Occipital lobe (tissue), 2 donors: ENCODE results near the gene LMO1. TPM values are rescaled to one million over a fixed set of nuclear protein-coding genes. Genes with fewer than 3 reads are reported as not detected.

Experiments used
- DNase-seq: peaks from one replicate; lab custom pipeline; 2025; lab: John Stamatoyannopoulos, UW
- total RNA-seq: library from RNA; depleted of rRNA; stranded (reverse); fragments of >200 nt; gene quantifications from one replicate; pipeline ENCODE4 v1.2.3, GENCODE V29; 2014

LMO1 gene
- total RNA-seq, 1 donor from 2014 or later = 1.9 TPM

DNA sequence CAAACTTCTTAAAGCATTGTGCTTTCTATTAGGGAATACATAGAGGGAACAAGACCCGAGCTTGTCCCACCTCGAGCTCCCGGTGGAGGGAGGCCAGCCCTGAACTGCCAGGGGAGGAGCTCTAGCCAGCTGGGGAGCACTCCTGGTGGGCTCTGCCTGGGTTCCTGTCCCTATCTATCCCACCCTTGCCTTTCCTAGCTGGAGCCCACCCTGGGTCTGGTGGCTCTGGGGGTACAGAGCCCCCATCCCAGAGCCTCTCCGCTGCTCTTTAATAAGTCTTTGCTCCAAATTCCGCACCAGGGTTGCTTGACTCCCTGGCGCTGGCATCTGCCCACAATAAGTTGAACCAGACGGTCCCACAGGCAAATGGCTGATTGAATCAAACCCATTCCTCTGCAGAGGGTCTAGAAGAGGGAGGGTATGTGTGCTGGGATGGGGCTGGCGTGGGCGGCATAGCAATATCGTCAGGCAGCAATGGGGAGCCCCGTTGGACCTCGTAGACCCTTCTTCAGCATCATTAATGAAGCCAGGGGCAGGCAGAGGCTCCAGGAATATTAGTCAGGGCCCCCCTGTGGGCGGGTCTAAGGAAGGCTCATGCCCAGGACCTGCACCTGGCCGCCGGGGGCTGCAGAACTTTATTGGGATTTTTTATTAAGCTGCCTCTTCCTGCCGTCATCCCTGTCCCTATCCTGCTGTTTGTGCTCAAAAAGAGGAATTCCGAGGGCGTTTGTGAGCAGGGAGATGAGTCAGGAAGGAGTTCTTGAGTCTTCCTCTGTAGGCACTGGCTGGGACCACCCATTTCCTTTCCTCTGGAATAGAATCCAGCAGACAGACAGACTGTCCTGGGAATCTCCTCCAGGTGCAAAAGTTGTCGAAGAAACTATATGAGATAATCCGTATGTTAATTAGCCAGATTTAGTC lies 56.3 kb downstream of the LMO1 start:
- no peak for DNase-seq

GRCh38 chr11:8206251-8207079 lies 57.2 kb downstream of the LMO1 start:
- DNase-seq = peak; percentile 38

- no peak for DNase-seq
Measured at GRCh38 chr11:8205566-8205965, 58.1 kb downstream of the LMO1 start.

GRCh38 chr11:8204596-8204995 lies 59.1 kb downstream of the LMO1 start:
- DNase-seq = no peak

DNA sequence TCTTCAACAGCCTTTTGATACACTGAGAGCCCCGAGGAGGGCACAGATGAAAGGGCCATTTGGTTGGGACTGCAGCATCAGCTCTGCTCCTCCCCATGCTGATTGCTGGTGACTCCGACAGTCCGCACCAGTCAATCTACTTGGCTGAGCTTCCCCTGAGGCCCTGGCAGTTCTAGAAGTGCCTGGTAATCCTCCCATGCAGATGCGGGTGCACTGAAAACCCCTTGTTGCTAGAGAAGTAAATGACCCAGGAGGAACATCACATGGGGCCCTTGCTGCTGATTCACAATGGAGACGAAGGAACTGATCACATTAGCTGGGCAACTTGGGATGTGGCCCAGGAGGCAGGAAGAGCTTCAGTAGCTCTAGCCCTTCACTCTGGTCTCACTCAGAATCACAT lies 59.7 kb downstream of the LMO1 start:
- DNase-seq = no peak

DNA sequence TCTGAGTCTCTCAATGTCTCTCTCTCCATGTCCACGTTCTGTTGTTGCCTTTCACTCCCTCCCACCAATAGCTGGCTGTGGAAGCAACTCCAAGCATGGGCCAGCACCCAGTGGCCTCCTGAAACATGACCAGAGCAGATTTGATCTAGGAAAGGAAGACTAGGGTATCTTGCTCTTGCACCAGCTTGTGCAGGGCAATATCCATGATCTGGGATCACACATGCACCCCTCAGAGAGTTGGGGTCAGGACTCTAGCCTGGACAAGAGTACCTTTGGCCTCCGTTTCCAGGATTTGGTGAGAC lies 60.3 kb downstream of the LMO1 start:
- DNase-seq = no peak

DNA sequence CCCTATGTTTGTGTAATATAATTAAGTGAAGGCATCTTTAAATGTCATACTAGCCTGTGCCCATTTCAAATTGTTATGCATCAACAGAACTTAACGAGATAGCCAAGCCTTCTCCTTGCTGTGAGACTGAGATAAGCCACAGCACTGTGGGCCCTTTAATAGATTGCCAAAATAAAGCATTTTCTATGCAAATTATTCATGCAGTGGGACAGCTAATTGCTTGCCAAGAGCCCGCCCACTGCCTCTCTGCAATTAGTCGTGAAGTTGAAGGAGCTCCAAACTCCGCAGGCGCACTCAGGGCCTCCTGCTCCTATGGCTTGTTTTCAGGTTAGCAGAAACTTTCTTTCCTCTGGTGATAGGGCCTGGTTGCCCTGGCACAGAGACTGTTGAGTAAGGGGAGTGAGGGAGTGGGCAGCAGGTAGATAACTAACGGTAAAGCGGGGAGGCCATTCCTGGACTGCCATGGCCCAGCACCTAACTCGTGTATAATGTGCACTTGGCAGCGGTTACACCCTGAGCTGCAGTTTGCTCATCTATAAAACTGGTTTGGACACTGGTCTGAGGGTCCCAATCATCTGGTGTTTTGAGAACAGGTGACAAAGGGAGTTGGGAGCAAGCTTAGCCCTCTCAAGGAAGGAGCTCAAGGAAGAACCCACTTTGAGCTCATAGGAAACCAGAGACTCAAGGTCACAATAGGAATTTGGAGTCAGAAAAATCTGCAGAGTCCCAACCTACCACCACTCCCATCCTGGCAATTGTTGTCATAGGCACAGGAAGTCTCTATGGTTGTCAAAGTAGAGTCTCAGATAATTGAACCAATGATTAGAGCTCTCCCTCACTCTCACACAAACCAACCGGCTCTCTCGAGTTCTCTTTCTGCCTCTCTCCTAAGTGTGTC lies 60.9 kb downstream of the LMO1 start:
- peak; percentile 25 for DNase-seq

DNA sequence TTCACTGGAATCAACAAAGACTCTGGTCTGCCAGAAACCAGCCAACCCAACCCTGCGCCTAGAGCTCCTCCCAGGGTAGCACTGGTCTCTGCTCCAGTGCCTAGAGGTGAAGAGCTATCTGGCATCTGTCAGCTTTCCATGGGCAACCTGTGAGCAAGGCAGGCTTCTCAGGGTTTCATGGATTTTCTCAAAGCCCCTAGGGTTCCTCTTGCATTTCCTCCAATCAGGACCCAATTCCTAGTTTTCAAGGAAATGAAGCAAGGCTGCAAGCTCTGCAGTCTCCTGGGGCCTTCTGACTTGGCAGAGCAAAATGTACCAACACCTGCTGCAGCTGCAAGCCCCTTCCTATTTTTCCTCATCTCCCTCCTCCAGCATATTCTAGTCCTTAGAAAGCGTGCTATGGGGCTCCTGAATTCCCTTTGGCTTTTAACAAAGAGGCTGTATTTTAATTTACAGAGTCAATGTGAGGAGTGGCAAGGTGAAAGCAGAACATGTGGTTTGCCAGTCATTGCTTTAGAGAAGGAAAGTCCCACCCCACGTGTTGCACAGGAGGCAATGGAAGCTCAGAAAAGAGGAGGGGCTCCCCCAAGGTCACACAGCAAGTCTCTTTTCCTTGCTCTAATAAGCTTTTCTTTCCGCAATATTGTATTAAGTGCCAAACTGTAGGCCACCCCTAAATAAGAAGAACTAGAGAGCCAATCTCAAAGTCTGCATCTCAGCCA lies 61.9 kb downstream of the LMO1 start:
- no peak for DNase-seq

GRCh38 chr11:8199676-8200075 lies 64.0 kb downstream of the LMO1 start:
- no peak for DNase-seq

DNA sequence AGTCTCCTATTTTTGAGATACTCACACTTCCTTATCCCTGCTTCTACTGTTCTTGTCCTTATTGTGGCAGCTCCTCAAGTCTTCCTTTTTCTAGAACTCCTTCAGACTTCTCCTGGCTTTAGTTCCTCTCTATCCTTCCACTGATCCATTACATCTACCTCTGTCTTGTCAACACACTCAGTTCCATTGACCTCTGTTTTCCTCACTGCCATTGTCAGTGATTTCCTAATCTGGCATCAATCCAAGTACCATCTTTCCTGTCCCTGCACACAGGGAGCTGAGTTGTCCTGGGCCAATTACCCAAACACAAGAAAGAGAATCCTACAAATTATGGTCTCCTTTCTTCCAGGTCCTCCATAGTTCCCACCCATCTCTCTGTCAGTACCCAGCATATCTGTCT lies 66.9 kb downstream of the LMO1 start:
- no peak for DNase-seq

DNA sequence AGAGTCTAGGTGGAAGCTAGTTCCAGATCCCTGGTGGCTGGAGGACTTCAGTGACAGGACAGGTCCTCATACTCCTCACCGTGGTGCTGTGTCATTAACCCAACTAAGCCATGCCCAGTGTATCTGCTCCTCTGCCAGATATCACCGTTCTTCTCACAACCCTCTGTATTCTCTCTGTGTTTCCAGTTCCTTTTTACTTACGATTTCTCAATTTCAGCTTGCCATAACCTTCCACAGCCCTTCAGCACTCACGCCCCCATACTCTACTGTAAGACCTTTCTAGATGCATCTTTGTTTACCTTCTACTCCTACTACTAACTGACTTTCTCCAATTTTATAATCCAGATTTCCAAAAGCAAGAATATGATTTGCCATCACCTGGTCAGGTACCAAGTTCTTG lies 68.7 kb downstream of the LMO1 start:
- DNase-seq = no peak

GRCh38 chr11:8192896-8193209 lies 70.8 kb downstream of the LMO1 start:
- no peak for DNase-seq

DNA sequence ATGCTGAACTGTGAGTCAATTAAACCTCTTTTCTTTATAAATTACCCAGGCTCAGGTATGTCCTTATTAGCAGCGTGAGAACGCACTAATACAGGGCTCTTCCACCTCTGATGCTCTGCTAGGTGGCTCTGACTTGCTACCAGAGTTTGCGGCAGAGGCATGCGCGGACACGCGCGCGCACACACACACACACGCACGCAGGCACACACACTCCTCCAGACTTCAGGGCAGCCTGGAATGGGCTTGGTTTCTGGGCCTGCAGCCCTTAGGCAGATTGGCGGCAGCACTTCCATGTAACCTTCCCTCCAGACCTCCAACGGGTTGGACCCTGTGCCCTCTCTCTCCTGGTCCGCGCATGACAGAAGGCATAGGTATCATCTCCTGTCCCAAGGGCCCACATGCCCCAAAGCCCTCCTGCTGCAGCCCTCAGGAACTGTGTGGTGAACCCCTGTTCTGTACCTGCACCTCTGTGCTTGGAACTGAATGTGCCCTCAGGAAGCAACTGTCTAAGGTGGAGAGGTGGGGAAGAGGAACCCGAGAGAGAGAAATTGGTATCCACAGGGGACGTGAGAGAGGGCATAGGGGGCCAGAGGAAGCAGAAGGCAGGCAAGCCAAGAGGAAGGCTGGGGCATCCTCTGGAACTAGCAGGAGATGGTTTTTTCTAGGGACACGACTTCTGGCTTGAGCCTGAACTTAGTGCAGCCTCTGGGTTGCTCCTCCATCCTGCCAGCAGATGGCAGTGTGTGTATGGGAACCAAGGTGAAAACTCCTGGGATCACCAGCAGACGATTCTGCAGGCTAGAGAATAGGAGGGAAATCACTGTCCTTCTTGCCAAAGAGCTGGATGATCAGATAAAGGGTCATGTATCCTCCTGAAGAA lies 71.4 kb downstream of the LMO1 start:
- DNase-seq = peak; percentile 53

- DNase-seq = no peak
Measured at GRCh38 chr11:8190431-8190830, 73.2 kb downstream of the LMO1 start.

DNA sequence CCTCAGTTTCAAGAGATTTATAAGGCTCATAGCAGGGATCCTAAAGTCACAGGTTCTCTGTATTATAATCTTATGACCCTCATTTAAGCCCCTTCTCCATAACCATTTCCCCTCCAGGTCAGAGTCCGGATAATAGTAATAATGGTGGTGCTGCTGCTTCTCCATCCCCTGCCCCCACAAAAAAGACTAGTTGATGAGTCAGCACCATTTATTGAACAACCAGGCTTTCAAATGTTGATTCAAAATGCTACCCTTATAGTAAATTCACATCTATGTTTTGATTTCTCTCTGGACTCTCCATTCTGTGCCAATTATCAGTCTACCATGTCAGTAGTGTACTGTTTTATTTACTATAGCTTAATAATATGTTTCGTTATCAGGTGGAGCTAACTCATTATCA lies 77.2 kb downstream of the LMO1 start:
- no peak for DNase-seq

DNA sequence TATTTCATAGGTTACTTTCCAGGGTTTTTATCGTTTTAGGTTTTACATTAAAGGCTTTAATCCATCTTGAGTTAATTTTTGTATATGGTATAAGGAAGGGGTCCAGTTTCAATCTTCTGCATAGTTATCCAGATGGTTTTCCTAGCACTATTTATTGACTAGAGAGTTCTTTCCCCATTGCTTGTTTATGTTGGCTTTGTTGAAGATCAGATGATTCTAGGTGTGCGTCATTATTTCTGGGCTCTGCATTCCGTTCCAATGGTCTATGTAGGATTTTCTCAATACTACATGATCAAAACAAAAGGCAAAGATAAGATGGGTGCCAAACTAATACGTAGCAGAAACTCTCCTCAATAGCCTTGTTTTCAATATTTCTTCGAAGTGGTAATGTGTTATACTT lies 80.6 kb downstream of the LMO1 start:
- DNase-seq = no peak

DNA sequence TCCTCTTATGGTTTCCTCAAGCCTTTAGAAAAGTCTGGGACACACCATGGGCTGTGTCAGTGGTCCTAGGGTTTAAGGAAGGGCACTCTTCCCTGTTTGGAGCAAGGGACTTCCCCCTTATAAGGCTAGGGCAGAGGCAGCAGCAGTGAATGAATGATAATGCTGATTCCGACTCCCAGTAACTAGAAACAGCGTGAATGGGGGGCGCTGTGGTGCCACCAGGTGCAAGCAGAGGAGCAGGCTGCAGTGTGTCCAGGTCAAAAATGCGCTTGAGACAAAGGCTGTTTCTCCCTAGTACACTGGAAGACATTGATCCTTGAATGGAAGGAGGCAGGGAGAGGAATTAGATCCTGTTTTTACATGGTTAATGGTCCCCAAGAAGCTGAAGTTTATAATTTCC lies 83.2 kb downstream of the LMO1 start:
- DNase-seq = no peak

- DNase-seq = no peak
Measured at GRCh38 chr11:8178297-8178696, 85.4 kb downstream of the LMO1 start.

GRCh38 chr11:8177136-8177535 lies 86.5 kb downstream of the LMO1 start:
- no peak for DNase-seq
